K562 (cell line): ENCODE data around the gene ANKS1A. TPM values are rescaled to one million over a fixed set of nuclear protein-coding genes. Genes with fewer than 3 reads are reported as not detected.

Experiments
- ATAC-seq: fragments of 200-7000 bp; cut with Tn5 transposase; 3 replicates; pipeline ENCODE4 v1.9.1; 2020; ENCODE audit warnings: moderate library complexity
- BruUV-seq: library from RNA; stranded (reverse); fragments of 400-500 nt; replicated peaks from 2 replicates; lab custom pipeline; 2021; lab: Mats Ljungman, UMichigan
- CTCF ChIA-PET: fragments of 300-600 bp; formaldehyde crosslinking; extraction: SDS; loops from one replicate; lab custom pipeline; 2021; ENCODE audit warnings: low intra/inter-chr PET ratio; lab: Yijun Ruan, JAX
- POLR2A ChIA-PET: fragments of 300-600, 350-650 bp; sonication (Branson Sonifier 250); formaldehyde crosslinking; extraction: SDS; loops from one replicate; lab custom pipeline; 2021; ENCODE audit warnings: antibody characterized with exemption, inconsistent platforms; lab: Yijun Ruan, JAX
- DNase-seq, 4 experiments: peaks; one replicate each; pipeline versions ENCODE4 v3.0.0 to v3.0.0-alpha.2; 2011 to 2018; ENCODE audit warnings: low spot score in 3 of 4, mixed read lengths in 3 of 4; ENCODE audit errors: extremely low read depth in 1 of 4
- FAIRE-seq: peaks from 2 replicates; lab custom pipeline; 2011; peaks lifted over from hg19 to GRCh38; lab: Jason Lieb, UNC
- H2AFZ ChIP-seq: 2 replicates; pipeline ENCODE4 v1.6.0; 2011; ENCODE audit warnings: low read depth, low read length, control low read depth, inconsistent platforms
- H3K27ac ChIP-seq: fragments of 200-600 bp; 3 replicates; pipeline ENCODE4 v1.8.0; 2011; ENCODE audit warnings: low read depth, mild to moderate bottlenecking, control low read depth, inconsistent platforms, low read length, moderate library complexity, mixed read lengths; ENCODE audit errors: extremely low read depth
- H3K27me3 ChIP-seq, 2 experiments: fragments of 300-600 bp in 1 of 2; 2 replicates in 1 of 2; 3 replicates in 1 of 2; pipeline versions ENCODE4 v1.6.0 to v1.8.0; 2011; ENCODE audit warnings: inconsistent platforms in 2 of 2, low read length in 2 of 2, mild to moderate bottlenecking in 1 of 2, mixed read lengths in 1 of 2, moderate library complexity in 1 of 2; ENCODE audit not compliant: control insufficient read depth in 2 of 2, insufficient read depth in 2 of 2
- H3K36me3 ChIP-seq: fragments of 300-600 bp; 3 replicates; pipeline ENCODE4 v1.8.0; 2011; ENCODE audit warnings: mild to moderate bottlenecking, low read length, inconsistent platforms; ENCODE audit not compliant: control insufficient read depth, insufficient read depth
- H3K4me1 ChIP-seq, 2 experiments: fragments of 200-600 bp in 1 of 2; replicated peaks in 1 of 2; 2 replicates in 1 of 2; 3 replicates in 1 of 2; pipeline versions ENCODE4 v1.5.1 to v1.8.0; 2011; ENCODE audit warnings: inconsistent platforms in 2 of 2, low read length in 2 of 2, mild to moderate bottlenecking in 1 of 2, mixed read lengths in 1 of 2, moderate library complexity in 1 of 2; ENCODE audit not compliant: control insufficient read depth in 2 of 2, insufficient read depth in 2 of 2
- H3K4me2 ChIP-seq: 2 replicates; pipeline ENCODE4 v1.6.1; 2011; ENCODE audit warnings: low read length, control low read depth, inconsistent platforms, mixed read lengths; ENCODE audit not compliant: insufficient read depth
- H3K4me3 ChIP-seq: fragments of 200-600 bp; sonication (generic), shearing (Covaris generic); 2 replicates; pipeline ENCODE4 v1.5.1; 2016; ENCODE audit warnings: control low read depth, inconsistent platforms
- H3K79me2 ChIP-seq: fragments of 200-600 bp; 3 replicates; pipeline ENCODE4 v1.8.0; 2011; ENCODE audit warnings: low read length, inconsistent platforms; ENCODE audit not compliant: control insufficient read depth, insufficient read depth
- H3K9ac ChIP-seq, 2 experiments: 2 replicates each; pipeline versions ENCODE4 v1.6.0 to v1.6.1; 2011; ENCODE audit warnings: low read depth in 2 of 2, low read length in 2 of 2, control low read depth in 1 of 2, inconsistent platforms in 1 of 2, mild to moderate bottlenecking in 1 of 2, mixed read lengths in 1 of 2; ENCODE audit not compliant: insufficient read depth in 1 of 2
- H3K9me1 ChIP-seq: one replicate; pipeline ENCODE4 v1.6.0; 2011; ENCODE audit warnings: inconsistent platforms, mild to moderate bottlenecking, low read length, moderate library complexity; ENCODE audit not compliant: control insufficient read depth, insufficient read depth
- H3K9me3 ChIP-seq: replicated peaks from 2 replicates; pipeline ENCODE4 v1.5.1; 2011; ENCODE audit warnings: low read depth, low read length, inconsistent platforms; ENCODE audit not compliant: control insufficient read depth, insufficient read depth
- H4K20me1 ChIP-seq: replicated peaks from 2 replicates; pipeline ENCODE4 v1.6.1; 2011; ENCODE audit warnings: low read length, inconsistent platforms, mixed read lengths; ENCODE audit not compliant: control insufficient read depth, insufficient read depth
- ARID2 ChIP-seq: fragments of 450-650 bp; IDR thresholded peaks from 2 replicates; pipeline ENCODE4 v1.6.1; 2017; ENCODE audit warnings: antibody characterized with exemption, mild to moderate bottlenecking
- HMG20B ChIP-seq: fragments of 250-450 bp; sonication (Bioruptor Pico); IDR thresholded peaks from 2 replicates; pipeline ENCODE4 v1.5.0; 2021; ENCODE audit warnings: mild to moderate bottlenecking
- LARP7 ChIP-seq: fragments of 450-650 bp; IDR thresholded peaks from 2 replicates; pipeline ENCODE4 v1.6.1; 2016
- RAD21 ChIP-seq, 2 experiments: fragments of 250-450 bp in 1 of 2; fragments of 450-650 bp in 1 of 2; sonication (Bioruptor Pico) in 1 of 2; formaldehyde crosslinking in 1 of 2; IDR thresholded peaks in 1 of 2; conservative IDR thresholded peaks in 1 of 2; 2 replicates each; pipeline versions ENCODE4 v1.4.0 to v1.8.0; 2020 to 2022; ENCODE audit warnings: mild to moderate bottlenecking in 2 of 2, moderate library complexity in 1 of 2
- SMC3 ChIP-seq: conservative IDR thresholded peaks from 2 replicates; pipeline ENCODE4 v1.6.1; 2011; ENCODE audit warnings: low read depth, low read length, improper control_type of control experiment; ENCODE audit not compliant: insufficient read depth
- WGBS: fragments of 100-300 bp; shearing (Covaris generic); methylation state at CpG from one replicate; pipeline ENCODE4 v1.1.6; 2016; ENCODE audit warnings: low coverage, mixed read lengths; ENCODE audit not compliant: insufficient coverage; ENCODE audit errors: missing lambda C conversion rate; 5-methylcytosine and 5-hydroxymethylcytosine counted together
- in situ Hi-C: fragments of 300-500 bp; cut with MboI; formaldehyde crosslinking; loops from 4 replicates; pipeline ENCODE4 v1.15.0; 2018; ENCODE audit warnings: inconsistent platforms, mixed read lengths
- intact Hi-C: fragments of 100-400 bp; cut with micrococcal nuclease; formaldehyde crosslinking; loops from 2 replicates; pipeline ENCODE4 v1.14.2; 2022
- polyA plus RNA-seq, 8 experiments: library from polyadenylated mRNA; depleted of rRNA in 4 of 8; stranded (reverse) in 5 of 8; unstranded in 3 of 8; fragments of >200 nt; fragmentation: Nextera tagmentation in 2 of 8; fragmentation: Illumina TruSeq in 1 of 8; extraction: Ambion mirVana in 2 of 8; extraction: Trizol in 1 of 8; gene quantifications; 2 replicates each; pipeline versions ENCODE4 v1.2.1 to v1.2.3, GENCODE V29; 2011 to 2014; ENCODE audit warnings: inconsistent platforms in 1 of 8, missing spikeins in 1 of 8
- total RNA-seq, 7 experiments: library from RNA; depleted of rRNA in 6 of 7; stranded (reverse); fragments of >200 nt in 6 of 7; fragmentation: Illumina TruSeq in 2 of 7; extraction: Trizol in 2 of 7; gene quantifications; 2 replicates each; pipeline versions ENCODE4 v1.2.1 to v1.2.3, GENCODE V29; 2011 to 2021; ENCODE audit warnings: low replicate concordance in 1 of 7
- TF ChIP-seq, protein P1 (sequence below), 2 experiments: fragments of 450-650 bp; IDR thresholded peaks; 2 replicates each; pipeline ENCODE4 v1.6.1; 2016; ENCODE audit warnings: mild to moderate bottlenecking in 2 of 2, borderline replicate concordance in 1 of 2, low read depth in 1 of 2, moderate library complexity in 1 of 2
- TF ChIP-seq, protein P2 (sequence below): sonication (generic); formaldehyde crosslinking; IDR thresholded peaks from 2 replicates; pipeline ENCODE4 v1.8.1; 2023; ENCODE audit warnings: mild to moderate bottlenecking, missing genetic modification reagents
- TF ChIP-seq, protein P3 (sequence below): sonication (generic); formaldehyde crosslinking; IDR thresholded peaks from 2 replicates; pipeline ENCODE4 v1.8.0; 2022; ENCODE audit warnings: missing genetic modification reagents, mild to moderate bottlenecking, borderline replicate concordance

Gene ANKS1A
- total and polyA plus RNA-seq, 9 of the 15 experiments (the other 6 are each of a cell fraction or from before 2014, with no cell fraction given) = 1.1 to 13.8 (median 5.3) TPM

DNA sequence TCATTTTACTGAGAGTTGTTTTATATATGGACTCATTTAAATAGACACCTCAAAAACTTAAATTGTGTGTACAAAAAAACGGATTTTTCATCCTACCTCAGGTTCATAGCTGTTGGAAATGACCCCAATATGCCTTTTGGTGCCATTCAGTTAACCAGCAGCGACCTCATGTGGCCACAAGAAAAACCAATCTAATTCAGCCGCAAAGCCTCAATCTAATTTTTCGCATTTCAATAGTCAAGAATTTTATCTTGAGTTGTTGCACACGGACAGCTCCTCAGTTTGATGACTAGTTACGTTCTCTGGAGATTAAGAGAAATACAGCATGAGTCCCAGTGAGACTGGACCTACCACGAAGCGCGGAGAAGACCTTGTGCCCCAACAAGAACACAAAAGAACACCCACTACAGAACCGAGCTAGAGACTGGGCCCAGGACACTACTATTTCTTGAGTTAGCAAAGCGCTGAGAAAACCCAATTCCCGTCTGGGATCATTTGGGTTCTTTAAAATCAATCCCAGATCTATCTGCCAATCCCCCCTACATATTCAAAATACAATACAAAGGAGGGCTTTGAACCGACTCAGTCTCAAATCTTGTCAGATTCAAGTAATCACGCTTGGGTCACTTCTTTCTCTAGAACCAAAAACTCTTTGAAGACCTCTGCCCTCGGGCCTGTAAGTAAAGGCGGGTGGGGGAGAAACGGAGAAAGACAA, 251.0 kb downstream of the ANKS1A start:
- H2AFZ ChIP-seq = peak overlapping the region; percentile 5; the same call in 1 of the 2 replicates
- TF ChIP-seq RAD21 (CRISPR knock-in tag; conservative IDR thresholded peaks at IDR 0.05 in 1 of 2, IDR thresholded peaks at IDR 0.05 in 1 of 2) (peak; percentile 97 to 98), SMC3 (peak; percentile 94), LARP7 (no peak), HMG20B (no peak), ARID2 (peak; percentile 63; the same call in 1 of the 2 replicates)
- TF ChIP-seq, protein P1, sequence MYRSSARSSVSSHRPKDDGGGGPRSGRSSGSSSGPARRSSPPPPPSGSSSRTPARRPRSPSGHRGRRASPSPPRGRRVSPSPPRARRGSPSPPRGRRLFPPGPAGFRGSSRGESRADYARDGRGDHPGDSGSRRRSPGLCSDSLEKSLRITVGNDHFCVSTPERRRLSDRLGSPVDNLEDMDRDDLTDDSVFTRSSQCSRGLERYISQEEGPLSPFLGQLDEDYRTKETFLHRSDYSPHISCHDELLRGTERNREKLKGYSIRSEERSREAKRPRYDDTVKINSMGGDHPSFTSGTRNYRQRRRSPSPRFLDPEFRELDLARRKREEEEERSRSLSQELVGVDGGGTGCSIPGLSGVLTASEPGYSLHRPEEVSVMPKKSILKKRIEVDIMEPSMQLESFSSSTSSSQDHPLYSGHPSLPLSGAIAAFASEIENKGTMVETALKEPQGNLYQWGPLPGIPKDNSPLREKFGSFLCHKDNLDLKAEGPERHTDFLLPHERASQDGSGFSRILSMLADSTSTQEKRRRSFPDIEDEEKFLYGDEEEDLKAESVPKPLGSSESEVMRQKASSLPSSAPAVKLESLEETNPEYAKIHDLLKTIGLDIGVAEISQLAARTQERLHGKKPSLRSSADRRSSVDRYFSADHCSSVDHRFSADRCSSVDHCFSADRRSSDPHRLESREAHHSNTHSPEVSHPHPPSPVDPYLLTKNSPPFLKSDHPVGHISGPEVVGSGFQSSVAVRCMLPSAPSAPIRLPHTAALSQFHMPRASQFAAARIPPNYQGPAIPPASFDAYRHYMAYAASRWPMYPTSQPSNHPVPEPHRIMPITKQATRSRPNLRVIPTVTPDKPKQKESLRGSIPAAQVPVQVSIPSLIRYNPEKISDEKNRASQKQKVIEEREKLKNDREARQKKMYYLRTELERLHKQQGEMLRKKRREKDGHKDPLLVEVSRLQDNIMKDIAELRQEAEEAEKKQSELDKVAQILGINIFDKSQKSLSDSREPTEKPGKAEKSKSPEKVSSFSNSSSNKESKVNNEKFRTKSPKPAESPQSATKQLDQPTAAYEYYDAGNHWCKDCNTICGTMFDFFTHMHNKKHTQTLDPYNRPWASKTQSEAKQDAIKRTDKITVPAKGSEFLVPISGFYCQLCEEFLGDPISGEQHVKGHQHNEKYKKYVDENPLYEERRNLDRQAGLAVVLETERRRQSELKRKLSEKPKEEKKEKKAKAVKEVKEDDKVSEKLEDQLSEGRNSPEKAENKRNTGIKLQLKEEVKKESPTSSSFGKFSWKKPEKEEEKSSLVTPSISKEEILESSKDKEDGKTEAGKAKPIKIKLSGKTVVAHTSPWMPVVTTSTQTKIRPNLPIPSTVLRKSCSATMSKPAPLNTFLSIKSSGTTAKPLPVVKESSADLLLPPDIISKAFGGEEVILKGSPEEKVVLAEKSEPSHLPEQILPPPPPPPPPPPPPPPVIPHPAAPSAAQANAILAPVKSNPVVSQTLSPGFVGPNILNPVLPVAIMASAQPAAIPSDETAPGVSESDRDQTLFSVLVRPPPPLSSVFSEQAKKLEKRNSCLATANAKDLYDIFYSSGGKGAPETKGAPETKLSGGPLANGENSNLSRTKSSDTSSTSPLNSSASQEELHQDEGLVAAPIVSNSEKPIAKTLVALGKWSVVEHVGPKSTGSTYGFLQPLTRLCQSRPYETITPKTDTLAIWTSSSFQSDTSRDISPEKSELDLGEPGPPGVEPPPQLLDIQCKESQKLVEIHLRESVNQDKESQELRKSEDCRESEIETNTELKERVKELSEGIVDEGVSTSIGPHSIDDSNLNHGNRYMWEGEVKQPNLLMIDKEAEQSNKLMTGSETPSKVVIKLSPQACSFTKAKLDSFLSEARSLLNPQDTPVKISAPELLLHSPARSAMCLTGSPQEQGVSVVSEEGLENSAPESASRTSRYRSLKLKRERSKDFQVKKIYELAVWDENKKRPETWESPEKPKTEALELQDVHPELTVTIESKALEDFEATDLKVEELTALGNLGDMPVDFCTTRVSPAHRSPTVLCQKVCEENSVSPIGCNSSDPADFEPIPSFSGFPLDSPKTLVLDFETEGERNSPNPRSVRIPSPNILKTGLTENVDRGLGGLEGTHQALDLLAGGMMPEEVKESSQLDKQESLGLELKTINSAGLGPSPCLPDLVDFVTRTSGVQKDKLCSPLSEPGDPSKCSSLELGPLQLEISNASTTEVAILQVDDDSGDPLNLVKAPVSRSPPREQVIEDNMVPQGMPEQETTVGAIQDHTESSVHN (IDR thresholded peaks at IDR 0.05; ENCODE audit: borderline replicate concordance in 1 of 2, low read depth in 1 of 2) = 0 out of 4 replicates have a peak, but pooled peaks of 1 of the 2 experiments have one; percentile 9
- TF ChIP-seq, protein P2, sequence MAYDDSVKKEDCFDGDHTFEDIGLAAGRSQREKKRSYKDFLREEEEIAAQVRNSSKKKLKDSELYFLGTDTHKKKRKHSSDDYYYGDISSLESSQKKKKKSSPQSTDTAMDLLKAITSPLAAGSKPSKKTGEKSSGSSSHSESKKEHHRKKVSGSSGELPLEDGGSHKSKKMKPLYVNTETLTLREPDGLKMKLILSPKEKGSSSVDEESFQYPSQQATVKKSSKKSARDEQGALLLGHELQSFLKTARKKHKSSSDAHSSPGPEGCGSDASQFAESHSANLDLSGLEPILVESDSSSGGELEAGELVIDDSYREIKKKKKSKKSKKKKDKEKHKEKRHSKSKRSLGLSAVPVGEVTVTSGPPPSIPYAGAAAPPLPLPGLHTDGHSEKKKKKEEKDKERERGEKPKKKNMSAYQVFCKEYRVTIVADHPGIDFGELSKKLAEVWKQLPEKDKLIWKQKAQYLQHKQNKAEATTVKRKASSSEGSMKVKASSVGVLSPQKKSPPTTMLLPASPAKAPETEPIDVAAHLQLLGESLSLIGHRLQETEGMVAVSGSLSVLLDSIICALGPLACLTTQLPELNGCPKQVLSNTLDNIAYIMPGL = no peak
- TF ChIP-seq, protein P3, sequence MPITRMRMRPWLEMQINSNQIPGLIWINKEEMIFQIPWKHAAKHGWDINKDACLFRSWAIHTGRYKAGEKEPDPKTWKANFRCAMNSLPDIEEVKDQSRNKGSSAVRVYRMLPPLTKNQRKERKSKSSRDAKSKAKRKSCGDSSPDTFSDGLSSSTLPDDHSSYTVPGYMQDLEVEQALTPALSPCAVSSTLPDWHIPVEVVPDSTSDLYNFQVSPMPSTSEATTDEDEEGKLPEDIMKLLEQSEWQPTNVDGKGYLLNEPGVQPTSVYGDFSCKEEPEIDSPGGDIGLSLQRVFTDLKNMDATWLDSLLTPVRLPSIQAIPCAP (CRISPR knock-in tag) = no peak

More for the DNA sequence above, 251.0 kb downstream of the ANKS1A start:
- Histone ChIP-seq H3K9ac (no peak overlapping the region), H3K4me2 (no peak overlapping the region), H3K79me2 (no peaks in the 10 kb centered on the region), H3K27me3 (peaks cover 5 to 8% of the 10 kb centered on the region in 2 experiments; a peak in 4 of 5 replicates), H3K4me3 (no peak overlapping the region), H3K9me3 (no peaks in the 10 kb centered on the region), H3K4me1 (peaks cover 0 to 13% of the 10 kb centered on the region in 2 experiments; a peak in 2 of 5 replicates), H3K27ac (no peak overlapping the region), H3K9me1 (no peaks in the 10 kb centered on the region), H4K20me1 (no peaks in the 10 kb centered on the region), H3K36me3 (no peaks in the 10 kb centered on the region)
- BruUV-seq = no TSS peak
- in situ Hi-C loops (loop anchor here (5.0 to 25.0 kb wide), 3 partner anchors 148 to 965 kb away; partner anchors contain the start of gene PACSIN1), intact Hi-C loops (loop anchor here (1.0 to 10.0 kb wide), 4 partner anchors 154 to 975 kb away; partner anchors contain the start of genes ANKS1A and TAF11)
- peak; percentile 95 for FAIRE-seq
- POLR2A ChIA-PET = interaction anchor here (0.6 to 1.0 kb wide), 8 partner anchors 12 to 861 kb away, joined by 3 to 4 read pairs (median 3); partner anchors contain the start of gene ANKS1A
- CTCF ChIA-PET = interaction anchor here (0.6 to 3.7 kb wide), 10 partner anchors 102 to 976 kb away, joined by 3 to 17 read pairs (median 4); partner anchors contain the start of gene SMIM29
- DNase-seq = peak; percentile 62 to 79 (median 66)
- WGBS = 14% methylated on average over 17 of the region's 17 CpGs
- ATAC-seq = peak; percentile 80
